ENCODE data around the gene TMEM233.
"Not testable (repeated sequence)": the region's sequence is repeated elsewhere in the genome, so short reads cannot be mapped to it uniquely, and the experiment has no call there.

TMEM233 gene

GRCh38 chr12:119627686-119628085, 34.1 kb downstream of the TMEM233 start:
- DNase-seq (no peak), ATAC-seq (no peak)
- no peak overlapping the region for H3K4me3 Mint-ChIP-seq
- no peaks in the 10 kb centered on the region for H3K9me3 Mint-ChIP-seq
- no peaks in the 10 kb centered on the region for H3K4me1 Mint-ChIP-seq
- H3K27ac Mint-ChIP-seq: no peak overlapping the region
- H3K27me3 Mint-ChIP-seq: peaks cover 35% of the 10 kb centered on the region

GRCh38 chr12:119630223-119630780, 36.7 kb downstream of the TMEM233 start:
- Mint-ChIP-seq H3K27ac (no peak overlapping the region), H3K9me3 (no peaks in the 10 kb centered on the region), H3K4me3 (no peak overlapping the region), H3K27me3 (peaks cover 32% of the 10 kb centered on the region), H3K4me1 (no peaks in the 10 kb centered on the region)
- no peak for DNase-seq
- no peak for ATAC-seq

GRCh38 chr12:119630962-119631550, 37.5 kb downstream of the TMEM233 start:
- no peak overlapping the region for H3K4me3 Mint-ChIP-seq
- no peaks in the 10 kb centered on the region for H3K4me1 Mint-ChIP-seq
- no peak overlapping the region for H3K27ac Mint-ChIP-seq
- no peaks in the 10 kb centered on the region for H3K9me3 Mint-ChIP-seq
- no peak for ATAC-seq
- no peak for DNase-seq
- H3K27me3 Mint-ChIP-seq: peaks cover 37% of the 10 kb centered on the region

GRCh38 chr12:119631930-119632678, 38.5 kb downstream of the TMEM233 start:
- Mint-ChIP-seq H3K4me3 (no peak overlapping the region), H3K4me1 (no peaks in the 10 kb centered on the region), H3K27ac (no peak overlapping the region), H3K27me3 (peaks cover 35% of the 10 kb centered on the region), H3K9me3 (no peaks in the 10 kb centered on the region)
- ATAC-seq: no peak
- DNase-seq: no peak

GRCh38 chr12:119634743-119635142, 41.2 kb downstream of the TMEM233 start:
- no peak for DNase-seq
- Mint-ChIP-seq H3K27me3 (peaks cover 32% of the 10 kb centered on the region), H3K4me3 (no peak overlapping the region), H3K4me1 (no peaks in the 10 kb centered on the region), H3K27ac (no peak overlapping the region), H3K9me3 (no peaks in the 10 kb centered on the region)
- ATAC-seq: no peak

GRCh38 chr12:119642986-119643385, 49.4 kb downstream of the TMEM233 start:
- peaks cover 11% of the 10 kb centered on the region for H3K27me3 Mint-ChIP-seq
- H3K4me1 Mint-ChIP-seq: no peaks in the 10 kb centered on the region
- ATAC-seq (no peak), DNase-seq (no peak)
- no peak overlapping the region for H3K27ac Mint-ChIP-seq
- H3K9me3 Mint-ChIP-seq: no peaks in the 10 kb centered on the region
- no peak overlapping the region for H3K4me3 Mint-ChIP-seq

GRCh38 chr12:119644930-119645329, 51.4 kb downstream of the TMEM233 start:
- Mint-ChIP-seq H3K4me1 (no peaks in the 10 kb centered on the region), H3K27ac (no peak overlapping the region), H3K9me3 (no peaks in the 10 kb centered on the region), H3K4me3 (no peak overlapping the region), H3K27me3 (peaks cover 11% of the 10 kb centered on the region)
- ATAC-seq (no peak), DNase-seq (no peak)

GRCh38 chr12:119645535-119646059, 52.0 kb downstream of the TMEM233 start:
- H3K4me1 Mint-ChIP-seq: no peaks in the 10 kb centered on the region
- ATAC-seq (no peak), DNase-seq (no peak)
- H3K27ac Mint-ChIP-seq: peak overlapping the region in 1 of 2 donors; percentile 19
- no peaks in the 10 kb centered on the region for H3K9me3 Mint-ChIP-seq
- H3K27me3 Mint-ChIP-seq: peaks cover 11% of the 10 kb centered on the region
- no peak overlapping the region for H3K4me3 Mint-ChIP-seq

GRCh38 chr12:119649202-119649808, 55.7 kb downstream of the TMEM233 start:
- no peak for DNase-seq
- Mint-ChIP-seq H3K4me3 (no peak overlapping the region), H3K27me3 (no peaks in the 10 kb centered on the region), H3K4me1 (no peaks in the 10 kb centered on the region), H3K9me3 (peaks cover 5 to 10% of the 10 kb centered on the region in 2 donors), H3K27ac (no peak overlapping the region)
- no peak for ATAC-seq

- H3K4me3 Mint-ChIP-seq: no peak overlapping the region
- H3K27ac Mint-ChIP-seq: no peak overlapping the region
- no peak for DNase-seq
- peak; percentile 92 for ATAC-seq
- peaks cover 5 to 10% of the 10 kb centered on the region in 2 donors for H3K9me3 Mint-ChIP-seq
- H3K27me3 Mint-ChIP-seq: no peaks in the 10 kb centered on the region
- no peaks in the 10 kb centered on the region for H3K4me1 Mint-ChIP-seq
These were observed 59.1 kb downstream of the TMEM233 start for GRCh38 chr12:119652665-119653064.

GRCh38 chr12:119657001-119657400, 63.4 kb downstream of the TMEM233 start:
- H3K27ac Mint-ChIP-seq, DNase-seq, H3K27me3 Mint-ChIP-seq, ATAC-seq, H3K4me3 Mint-ChIP-seq, H3K4me1 Mint-ChIP-seq: not testable (repeated sequence)
- H3K9me3 Mint-ChIP-seq: peaks cover 5 to 10% of the 10 kb centered on the region in 2 donors

GRCh38 chr12:119658166-119658565, 64.6 kb downstream of the TMEM233 start:
- H3K27ac Mint-ChIP-seq, H3K4me1 Mint-ChIP-seq, H3K4me3 Mint-ChIP-seq, DNase-seq, ATAC-seq, H3K27me3 Mint-ChIP-seq: not testable (repeated sequence)
- H3K9me3 Mint-ChIP-seq: peaks cover 0 to 10% of the 10 kb centered on the region in 2 donors

GRCh38 chr12:119659289-119659897, 65.8 kb downstream of the TMEM233 start:
- H3K4me1 Mint-ChIP-seq: peaks cover 7% of the 10 kb centered on the region
- peaks cover 0 to 7% of the 10 kb centered on the region in 2 donors for H3K9me3 Mint-ChIP-seq
- no peak overlapping the region for H3K4me3 Mint-ChIP-seq
- DNase-seq: peak; percentile 40 to 43
- H3K27me3 Mint-ChIP-seq: no peaks in the 10 kb centered on the region
- H3K27ac Mint-ChIP-seq: no peak overlapping the region
- ATAC-seq: peak; percentile 55

- Mint-ChIP-seq H3K4me1 (peaks cover 7% of the 10 kb centered on the region), H3K9me3 (peaks cover 0 to 8% of the 10 kb centered on the region in 2 donors), H3K4me3 (no peak overlapping the region), H3K27ac (no peak overlapping the region), H3K27me3 (no peaks in the 10 kb centered on the region)
- no peak for ATAC-seq
- DNase-seq: no peak
These were observed 66.5 kb downstream of the TMEM233 start for GRCh38 chr12:119660076-119660475.

- no peaks in the 10 kb centered on the region for H3K27me3 Mint-ChIP-seq
- no peak overlapping the region for H3K4me3 Mint-ChIP-seq
- H3K9me3 Mint-ChIP-seq: peaks cover 0 to 8% of the 10 kb centered on the region in 2 donors
- DNase-seq (no peak), ATAC-seq (no peak)
- H3K4me1 Mint-ChIP-seq: peaks cover 20% of the 10 kb centered on the region
- H3K27ac Mint-ChIP-seq: no peak overlapping the region
These were observed 68.3 kb downstream of the TMEM233 start for GRCh38 chr12:119661882-119662281.
